Measurements from ENCODE around the gene CDH13. TPM values are rescaled to one million over a fixed set of nuclear protein-coding genes. Genes with fewer than 3 reads are reported as not detected.
A peak's percentile ranks its signal among the peaks of the same experiment; 100 is the strongest.

Gene CDH13
- total and polyA plus RNA-seq, 10 of the 15 experiments (the other 5 are each of a cell fraction or from before 2014, with no cell fraction given), result under 0.01 to 0.05 TPM; not detected in 8

- peak; percentile 67 for DNase-seq (ENCODE audit: low read depth, low spot score)
- RAD21 ChIA-PET (ENCODE audit: unreplicated experiment), result interaction anchor here (0.5 kb wide), 1 partner anchor 912 kb away, joined by 3 read pairs; no protein-coding TSS in a partner anchor
- Histone ChIP-seq H3K27me3 (replicated peaks in 1 of 2; ENCODE audit: control insufficient read depth in 2 of 2, insufficient read depth in 2 of 2, low read length in 1 of 2) (no peaks in the 10 kb centered on the region), H3K9me3 (replicated peaks; ENCODE audit: control insufficient read depth, insufficient read depth, low read length) (no peaks in the 10 kb centered on the region), H3K79me2 (ENCODE audit: control insufficient read depth, insufficient read depth, low read length) (peaks cover 19% of the 10 kb centered on the region), H2AFZ (ENCODE audit: control insufficient read depth, low read depth, low read length) (peak within 1 kb of the TSS; percentile 97), H3K4me3 (peak within 1 kb of the TSS; percentile 96), H3K36me3 (ENCODE audit: control insufficient read depth in 2 of 2, insufficient read depth in 2 of 2, low read length in 1 of 2) (peaks cover 0 to 10% of the 10 kb centered on the region in 2 experiments; a peak in 1 of 4 replicates), H3K4me1 (ENCODE audit: control insufficient read depth, insufficient read depth, low read length) (peaks cover 8% of the 10 kb centered on the region; the same call in 1 of the 2 replicates), H3K9ac (ENCODE audit: control insufficient read depth, insufficient read depth, low read length) (peak within 1 kb of the TSS; percentile 90), H3K27ac (ENCODE audit: control insufficient read depth, insufficient read depth) (peak within 1 kb of the TSS; percentile 76), H3K4me2 (ENCODE audit: control insufficient read depth, insufficient read depth) (peak within 1 kb of the TSS; percentile 90), H4K20me1 (ENCODE audit: control insufficient read depth, insufficient read depth) (peaks cover 3% of the 10 kb centered on the region; the same call in 1 of the 2 replicates)
- SMC1A ChIA-PET (ENCODE audit: uncharacterized antibody, unreplicated experiment), result interaction anchor here (1.3 kb wide), 1 partner anchor 16 kb away, joined by 3 read pairs; no protein-coding TSS in a partner anchor
- WGBS (ENCODE audit: insufficient coverage, insufficient replicate concordance, low lambda C conversion rate, missing lambda C conversion rate), result under 1% methylated on average over 63 of the region's 76 CpGs
- FAIRE-seq, result peak; percentile 89
- CTCF ChIA-PET, result interaction anchor here (0.6 to 1.3 kb wide), 3 partner anchors 13 to 380 kb away, joined by 3 read pairs; partner anchors contain the start of gene TAF1C
- in situ Hi-C loops (cut with MboI), result no loop called here
- POLR2A ChIA-PET, result interaction anchor here (0.5 kb wide), 1 partner anchor 15 kb away, joined by 4 read pairs; no protein-coding TSS in a partner anchor
- intact Hi-C loops (cut with micrococcal nuclease; ENCODE audit: unreplicated experiment), result no loop called here
- BruUV-seq (replicated peaks), result no TSS peak
- ATAC-seq, result peak; percentile 99
- TF ChIP-seq NR2C1 (IDR thresholded peaks at IDR 0.05), result no peak
- TF ChIP-seq EP300 (IDR thresholded peaks at IDR 0.05; ENCODE audit: borderline replicate concordance in 1 of 2, control insufficient read depth in 1 of 2, low read depth in 2 of 2, low read length in 2 of 2), result no peak
- TF ChIP-seq NR2F1 (conservative IDR thresholded peaks at IDR 0.05), result peak; percentile 66
- TF ChIP-seq YY1 (IDR thresholded peaks at IDR 0.05; ENCODE audit: low read depth, low read length), result 0 out of 2 replicates have a peak, but pooled peaks have one; percentile 37
- TF ChIP-seq POLR2AphosphoS2 (IDR thresholded peaks at IDR 0.05; ENCODE audit: low read depth, low read length), result no peak
- no peak for TF ChIP-seq MEF2A (IDR thresholded peaks at IDR 0.05; ENCODE audit: insufficient read depth, low read depth, low read length)
- TF ChIP-seq E4F1 (IDR thresholded peaks at IDR 0.05; ENCODE audit: borderline replicate concordance, partially characterized antibody), result no peak
- peak; percentile 74; the same call in 1 of the 2 replicates for TF ChIP-seq ELK1 (IDR thresholded peaks at IDR 0.05; ENCODE audit: low read depth, low read length)
- no peak for TF ChIP-seq IRF3 (IDR thresholded peaks at IDR 0.05)
- TF ChIP-seq FOXM1 (IDR thresholded peaks at IDR 0.05; ENCODE audit: low read depth, low read length), result no peak
- no peak for TF ChIP-seq ETV6 (conservative IDR thresholded peaks at IDR 0.05 in 1 of 2, IDR thresholded peaks at IDR 0.05 in 1 of 2; ENCODE audit: borderline replicate concordance in 1 of 2, low read depth in 1 of 2)
- TF ChIP-seq POLR2AphosphoS5 (IDR thresholded peaks at IDR 0.05; ENCODE audit: low read length), result peak; percentile 80; the same call in 1 of the 2 replicates
- no peak for TF ChIP-seq ZNF24 (IDR thresholded peaks at IDR 0.05)
- no peak for TF ChIP-seq ZZZ3 (IDR thresholded peaks at IDR 0.05; ENCODE audit: control insufficient read depth, insufficient read length, low read depth)
- no peak for TF ChIP-seq SUPT20H (IDR thresholded peaks at IDR 0.05; ENCODE audit: borderline replicate concordance, control insufficient read depth, low read depth, low read length)
- TF ChIP-seq ZBED1 (IDR thresholded peaks at IDR 0.05; ENCODE audit: borderline replicate concordance), result no peak
- TF ChIP-seq ZNF384 (IDR thresholded peaks at IDR 0.05; ENCODE audit: borderline replicate concordance, low read depth, low read length), result no peak
- no peak; the same call in 1 of the 2 replicates for TF ChIP-seq RUNX3 (IDR thresholded peaks at IDR 0.05; ENCODE audit: low read length)
Observed at GRCh38 chr16:83807710-83808572, 1181.2 kb downstream of the CDH13 start, which contains the start of gene HSBP1. HSBP1 (plus strand) TSS chr16:83807978; CDS start chr16:83808077, 99 bp downstream.
